GM23338 (cell line): Measurements from ENCODE around the gene NOL12.

Source experiments
- POLR2AphosphoS5 ChIP-seq: IDR thresholded peaks from 2 replicates; pipeline ENCODE4 v1.6.1; 2016; ENCODE audit warnings: antibody characterized with exemption, low read depth
- STAT1 ChIP-seq: IDR thresholded peaks from one replicate; pipeline ENCODE4 v1.6.1; 2016; ENCODE audit warnings: antibody characterized with exemption; ENCODE audit not compliant: unreplicated experiment
- TF ChIP-seq, protein P1 (sequence below): IDR thresholded peaks from one replicate; pipeline ENCODE4 v1.6.1; 2018; ENCODE audit warnings: antibody characterized with exemption; ENCODE audit not compliant: unreplicated experiment
- TF ChIP-seq, protein P2 (sequence below), 2 experiments: fragments of 200-600 bp in 1 of 2; sonication (generic) in 1 of 2; conservative IDR thresholded peaks; 2 replicates each; pipeline versions ENCODE4 v1.5.1 to v1.6.1; 2016 to 2017; ENCODE audit warnings: antibody characterized with exemption in 2 of 2, low read depth in 2 of 2, mild to moderate bottlenecking in 2 of 2, moderate library complexity in 1 of 2

DNA sequence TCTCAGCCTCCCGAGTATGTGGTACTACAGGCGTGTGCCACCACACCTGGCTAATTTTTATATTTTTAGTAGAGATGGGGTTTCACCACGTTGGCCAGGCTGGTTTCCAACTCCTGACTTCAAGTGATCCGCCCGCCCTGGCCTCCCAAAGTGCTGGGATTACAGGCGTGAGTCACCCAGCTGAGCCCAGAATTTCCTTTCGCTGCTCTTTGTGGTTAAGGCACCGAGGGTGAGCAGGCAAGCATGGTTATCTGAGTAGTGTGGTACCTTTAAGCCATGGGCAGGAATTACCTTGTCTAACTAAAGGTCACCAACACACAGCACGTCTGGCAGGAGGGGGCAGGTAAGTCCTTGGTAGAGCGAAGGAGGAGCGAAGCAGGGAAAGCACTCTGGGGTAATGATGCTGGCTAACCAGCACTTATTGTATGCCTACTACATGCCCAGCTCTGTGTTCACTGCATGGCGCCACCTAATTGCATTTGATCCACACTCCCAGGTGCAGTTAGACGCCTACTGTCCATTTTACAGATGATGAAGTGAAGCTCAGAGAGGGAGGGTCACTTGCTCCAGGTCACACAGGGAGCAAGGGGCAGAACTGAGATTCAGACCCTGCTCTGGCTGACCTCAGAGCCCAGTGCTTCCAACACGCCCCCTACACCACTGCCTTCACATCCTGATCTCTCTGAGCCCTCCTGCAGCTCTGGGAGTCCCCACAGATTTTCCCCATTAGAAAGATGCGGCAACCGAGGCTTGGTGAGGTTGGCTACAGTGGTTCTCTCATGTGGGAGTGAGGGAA is 56.4 kb downstream of the NOL12 start:
- TF ChIP-seq STAT1 (no peak), POLR2AphosphoS5 (no peak)
- TF ChIP-seq, protein P1, sequence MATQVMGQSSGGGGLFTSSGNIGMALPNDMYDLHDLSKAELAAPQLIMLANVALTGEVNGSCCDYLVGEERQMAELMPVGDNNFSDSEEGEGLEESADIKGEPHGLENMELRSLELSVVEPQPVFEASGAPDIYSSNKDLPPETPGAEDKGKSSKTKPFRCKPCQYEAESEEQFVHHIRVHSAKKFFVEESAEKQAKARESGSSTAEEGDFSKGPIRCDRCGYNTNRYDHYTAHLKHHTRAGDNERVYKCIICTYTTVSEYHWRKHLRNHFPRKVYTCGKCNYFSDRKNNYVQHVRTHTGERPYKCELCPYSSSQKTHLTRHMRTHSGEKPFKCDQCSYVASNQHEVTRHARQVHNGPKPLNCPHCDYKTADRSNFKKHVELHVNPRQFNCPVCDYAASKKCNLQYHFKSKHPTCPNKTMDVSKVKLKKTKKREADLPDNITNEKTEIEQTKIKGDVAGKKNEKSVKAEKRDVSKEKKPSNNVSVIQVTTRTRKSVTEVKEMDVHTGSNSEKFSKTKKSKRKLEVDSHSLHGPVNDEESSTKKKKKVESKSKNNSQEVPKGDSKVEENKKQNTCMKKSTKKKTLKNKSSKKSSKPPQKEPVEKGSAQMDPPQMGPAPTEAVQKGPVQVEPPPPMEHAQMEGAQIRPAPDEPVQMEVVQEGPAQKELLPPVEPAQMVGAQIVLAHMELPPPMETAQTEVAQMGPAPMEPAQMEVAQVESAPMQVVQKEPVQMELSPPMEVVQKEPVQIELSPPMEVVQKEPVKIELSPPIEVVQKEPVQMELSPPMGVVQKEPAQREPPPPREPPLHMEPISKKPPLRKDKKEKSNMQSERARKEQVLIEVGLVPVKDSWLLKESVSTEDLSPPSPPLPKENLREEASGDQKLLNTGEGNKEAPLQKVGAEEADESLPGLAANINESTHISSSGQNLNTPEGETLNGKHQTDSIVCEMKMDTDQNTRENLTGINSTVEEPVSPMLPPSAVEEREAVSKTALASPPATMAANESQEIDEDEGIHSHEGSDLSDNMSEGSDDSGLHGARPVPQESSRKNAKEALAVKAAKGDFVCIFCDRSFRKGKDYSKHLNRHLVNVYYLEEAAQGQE: no peak
- TF ChIP-seq, protein P2, sequence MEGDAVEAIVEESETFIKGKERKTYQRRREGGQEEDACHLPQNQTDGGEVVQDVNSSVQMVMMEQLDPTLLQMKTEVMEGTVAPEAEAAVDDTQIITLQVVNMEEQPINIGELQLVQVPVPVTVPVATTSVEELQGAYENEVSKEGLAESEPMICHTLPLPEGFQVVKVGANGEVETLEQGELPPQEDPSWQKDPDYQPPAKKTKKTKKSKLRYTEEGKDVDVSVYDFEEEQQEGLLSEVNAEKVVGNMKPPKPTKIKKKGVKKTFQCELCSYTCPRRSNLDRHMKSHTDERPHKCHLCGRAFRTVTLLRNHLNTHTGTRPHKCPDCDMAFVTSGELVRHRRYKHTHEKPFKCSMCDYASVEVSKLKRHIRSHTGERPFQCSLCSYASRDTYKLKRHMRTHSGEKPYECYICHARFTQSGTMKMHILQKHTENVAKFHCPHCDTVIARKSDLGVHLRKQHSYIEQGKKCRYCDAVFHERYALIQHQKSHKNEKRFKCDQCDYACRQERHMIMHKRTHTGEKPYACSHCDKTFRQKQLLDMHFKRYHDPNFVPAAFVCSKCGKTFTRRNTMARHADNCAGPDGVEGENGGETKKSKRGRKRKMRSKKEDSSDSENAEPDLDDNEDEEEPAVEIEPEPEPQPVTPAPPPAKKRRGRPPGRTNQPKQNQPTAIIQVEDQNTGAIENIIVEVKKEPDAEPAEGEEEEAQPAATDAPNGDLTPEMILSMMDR (conservative IDR thresholded peaks at IDR 0.05; ENCODE audit: low read depth in 2 of 2): no peak
